Activated B cell treated with CpG ODN at 0.5 μM for 24 hours (primary cell): ENCODE results near the gene PLCL2. TPM values are rescaled to one million over a fixed set of nuclear protein-coding genes. Genes with fewer than 3 reads are reported as not detected.
A peak's percentile ranks its signal among the peaks of the same experiment; 100 is the strongest.

Source experiments
- ATAC-seq: fragments of 200-7000 bp; cut with Tn5 transposase; one replicate; pipeline ENCODE4 v1.10.0; 2021; ENCODE audit warnings: low read depth, mild to moderate bottlenecking, moderate library complexity
- CTCF ChIA-PET: fragments of 350-600 bp; sonication (Branson Sonifier 250); formaldehyde crosslinking; loops from one replicate; lab custom pipeline; 2021; ENCODE audit warnings: antibody characterized with exemption; lab: Charles Lee
- POLR2A ChIA-PET: fragments of 350-600 bp; sonication (Branson Sonifier 250); formaldehyde crosslinking; loops from one replicate; lab custom pipeline; 2021; ENCODE audit warnings: antibody characterized with exemption; lab: Charles Lee
- DNase-seq: peaks from one replicate; pipeline ENCODE4 v3.0.0; 2022
- H3K27ac Mint-ChIP-seq: one replicate; pipeline ENCODE4 v1.8.0; 2020; ENCODE audit warnings: mixed read lengths
- H3K27me3 Mint-ChIP-seq: one replicate; pipeline ENCODE4 v1.8.0; 2021; ENCODE audit warnings: mixed read lengths
- H3K36me3 Mint-ChIP-seq: one replicate; pipeline ENCODE4 v1.8.0; 2021; ENCODE audit warnings: low read depth, mixed read lengths
- H3K4me1 Mint-ChIP-seq: one replicate; pipeline ENCODE4 v1.8.0; 2021; ENCODE audit warnings: mixed read lengths
- H3K4me3 Mint-ChIP-seq: one replicate; pipeline ENCODE4 v1.8.0; 2020; ENCODE audit warnings: mild to moderate bottlenecking, mixed read lengths
- H3K9me3 Mint-ChIP-seq: one replicate; pipeline ENCODE4 v1.8.0; 2020; ENCODE audit warnings: mixed read lengths
- CTCF ChIP-seq: fragments of 200-600 bp; IDR thresholded peaks from one replicate; pipeline ENCODE4 v1.8.0; 2022; ENCODE audit warnings: antibody characterized with exemption, mild to moderate bottlenecking
- intact Hi-C: fragments of 100-400 bp; cut with micrococcal nuclease; formaldehyde crosslinking; loops from one replicate; pipeline ENCODE4 v1.15.1; 2024
- total RNA-seq: library from RNA; stranded (reverse); gene quantifications from 2 replicates; pipeline ENCODE4 v1.2.3, GENCODE V29; 2022

Gene PLCL2
- total RNA-seq, 1 donor from 2014 or later, result 40.0 TPM

GRCh38 chr3:17030956-17031652 is 146.3 kb downstream of the PLCL2 start:
- Mint-ChIP-seq H3K4me1 (peaks cover 40% of the 10 kb centered on the region), H3K27me3 (no peaks in the 10 kb centered on the region), H3K9me3 (no peaks in the 10 kb centered on the region), H3K36me3 (peaks cover 14% of the 10 kb centered on the region), H3K4me3 (no peak overlapping the region), H3K27ac (no peak overlapping the region)
- CTCF ChIA-PET, result interaction anchor here (0.7 to 3.9 kb wide), 3 partner anchors 146 to 741 kb away, joined by 3 to 17 read pairs (median 3); partner anchors contain the start of gene PLCL2
- POLR2A ChIA-PET, result interaction anchor here (1.8 kb wide), 1 partner anchor 147 kb away, joined by 9 read pairs; the partner anchor contains the start of gene PLCL2
- intact Hi-C loops, result loop anchor here (5.0 kb wide), 3 partner anchors 34 to 429 kb away; no protein-coding TSS in a partner anchor
- no peak for DNase-seq
- TF ChIP-seq CTCF, result no peak
- no peak for ATAC-seq

GRCh38 chr3:17032407-17033034 is 147.8 kb downstream of the PLCL2 start:
- no peak overlapping the region for H3K4me3 Mint-ChIP-seq
- H3K27me3 Mint-ChIP-seq, result no peaks in the 10 kb centered on the region
- H3K9me3 Mint-ChIP-seq, result no peaks in the 10 kb centered on the region
- intact Hi-C loops, result loop anchor here (2.0 to 5.0 kb wide), 4 partner anchors 35 to 430 kb away; no protein-coding TSS in a partner anchor
- H3K27ac Mint-ChIP-seq, result no peak overlapping the region
- H3K4me1 Mint-ChIP-seq, result peaks cover 40% of the 10 kb centered on the region
- DNase-seq (no peak), ATAC-seq (peak; percentile 31)
- H3K36me3 Mint-ChIP-seq, result peaks cover 16% of the 10 kb centered on the region
- ChIA-PET CTCF (interaction anchor here (0.7 to 2.1 kb wide), 6 partner anchors 134 to 430 kb away, joined by 3 to 8 read pairs (median 4); no protein-coding TSS in a partner anchor), POLR2A (interaction anchor here (0.6 kb wide), 1 partner anchor 333 kb away, joined by 3 read pairs; no protein-coding TSS in a partner anchor)
- TF ChIP-seq CTCF, result no peak

GRCh38 chr3:17033516-17034168 is 148.9 kb downstream of the PLCL2 start:
- Mint-ChIP-seq H3K27me3 (no peaks in the 10 kb centered on the region), H3K27ac (no peak overlapping the region), H3K36me3 (peaks cover 16% of the 10 kb centered on the region), H3K4me1 (peaks cover 39% of the 10 kb centered on the region), H3K9me3 (no peaks in the 10 kb centered on the region), H3K4me3 (no peak overlapping the region)
- intact Hi-C loops, result loop anchor here (2.0 to 5.0 kb wide), 5 partner anchors 13 to 431 kb away; no protein-coding TSS in a partner anchor
- no peak for TF ChIP-seq CTCF
- POLR2A ChIA-PET, result no interaction called here
- ATAC-seq (no peak), DNase-seq (no peak)
- CTCF ChIA-PET, result interaction anchor here (2.1 kb wide), 1 partner anchor 205 kb away, joined by 8 read pairs; no protein-coding TSS in a partner anchor

- Mint-ChIP-seq H3K4me3 (no peak overlapping the region), H3K36me3 (peaks cover 12% of the 10 kb centered on the region), H3K4me1 (peaks cover 34% of the 10 kb centered on the region), H3K27ac (no peak overlapping the region), H3K27me3 (no peaks in the 10 kb centered on the region), H3K9me3 (no peaks in the 10 kb centered on the region)
- ChIA-PET POLR2A (no interaction called here), CTCF (no interaction called here)
- ATAC-seq (no peak), DNase-seq (no peak)
- no peak for TF ChIP-seq CTCF
- intact Hi-C loops, result loop anchor here (2.0 kb wide), 1 partner anchor 14 kb away; no protein-coding TSS in a partner anchor
These were observed 150.3 kb downstream of the PLCL2 start for GRCh38 chr3:17035033-17035432.
